Progenitor cell of endocrine pancreas (in vitro differentiated cells): ENCODE data around the gene RPRD2. TPM values are rescaled to one million over a fixed set of nuclear protein-coding genes. Genes with fewer than 3 reads are reported as not detected.

Experiments
- DNase-seq: peaks from one replicate; pipeline ENCODE4 v3.0.0; 2021; ENCODE audit warnings: low spot score; ENCODE audit not compliant: unreplicated experiment
- H3K27ac Mint-ChIP-seq: 2 replicates; pipeline ENCODE4 v1.8.0; 2021; ENCODE audit warnings: mild to moderate bottlenecking, moderate library complexity, mixed read lengths
- H3K27me3 Mint-ChIP-seq: 2 replicates; pipeline ENCODE4 v1.8.0; 2021; ENCODE audit warnings: mixed read lengths
- H3K36me3 Mint-ChIP-seq: 2 replicates; pipeline ENCODE4 v1.8.0; 2022; ENCODE audit warnings: mixed read lengths; ENCODE audit not compliant: insufficient read depth
- H3K4me1 Mint-ChIP-seq: 2 replicates; pipeline ENCODE4 v1.8.0; 2021; ENCODE audit warnings: low read depth, mixed read lengths
- H3K4me3 Mint-ChIP-seq: 2 replicates; pipeline ENCODE4 v1.8.0; 2021; ENCODE audit warnings: low read depth, mild to moderate bottlenecking, moderate library complexity, mixed read lengths
- H3K9me3 Mint-ChIP-seq: 2 replicates; pipeline ENCODE4 v1.8.0; 2021; ENCODE audit warnings: low read depth, mixed read lengths
- total RNA-seq: library from RNA; stranded (reverse); gene quantifications from 2 replicates; pipeline ENCODE4 v1.2.1, GENCODE V29; 2021
- TF ChIP-seq, protein P1 (sequence below): fragments of 200-600 bp; sonication (generic); IDR thresholded peaks from one replicate; pipeline ENCODE4 v1.5.0; 2021; ENCODE audit warnings: antibody characterized with exemption, mild to moderate bottlenecking; ENCODE audit not compliant: unreplicated experiment

Gene RPRD2
- total RNA-seq, 1 donor from 2014 or later = 42.6 TPM

GRCh38 chr1:150507912-150508864 is 144.2 kb downstream of the RPRD2 start, which contains the start of gene ECM1:
Gene ECM1, plus strand, starts transcription at chr1:150508109. Its CDS starts 101 bp downstream, at chr1:150508210.
- no peak for DNase-seq
- peaks cover 2% of the 10 kb centered on the region for H3K4me1 Mint-ChIP-seq
- no peak within 1 kb of the TSS for H3K4me3 Mint-ChIP-seq
- H3K27me3 Mint-ChIP-seq = no peaks in the 10 kb centered on the region
- no peak within 1 kb of the TSS for H3K27ac Mint-ChIP-seq
- H3K36me3 Mint-ChIP-seq = peaks cover 10% of the 10 kb centered on the region
- no peaks in the 10 kb centered on the region for H3K9me3 Mint-ChIP-seq
- TF ChIP-seq, protein P1, sequence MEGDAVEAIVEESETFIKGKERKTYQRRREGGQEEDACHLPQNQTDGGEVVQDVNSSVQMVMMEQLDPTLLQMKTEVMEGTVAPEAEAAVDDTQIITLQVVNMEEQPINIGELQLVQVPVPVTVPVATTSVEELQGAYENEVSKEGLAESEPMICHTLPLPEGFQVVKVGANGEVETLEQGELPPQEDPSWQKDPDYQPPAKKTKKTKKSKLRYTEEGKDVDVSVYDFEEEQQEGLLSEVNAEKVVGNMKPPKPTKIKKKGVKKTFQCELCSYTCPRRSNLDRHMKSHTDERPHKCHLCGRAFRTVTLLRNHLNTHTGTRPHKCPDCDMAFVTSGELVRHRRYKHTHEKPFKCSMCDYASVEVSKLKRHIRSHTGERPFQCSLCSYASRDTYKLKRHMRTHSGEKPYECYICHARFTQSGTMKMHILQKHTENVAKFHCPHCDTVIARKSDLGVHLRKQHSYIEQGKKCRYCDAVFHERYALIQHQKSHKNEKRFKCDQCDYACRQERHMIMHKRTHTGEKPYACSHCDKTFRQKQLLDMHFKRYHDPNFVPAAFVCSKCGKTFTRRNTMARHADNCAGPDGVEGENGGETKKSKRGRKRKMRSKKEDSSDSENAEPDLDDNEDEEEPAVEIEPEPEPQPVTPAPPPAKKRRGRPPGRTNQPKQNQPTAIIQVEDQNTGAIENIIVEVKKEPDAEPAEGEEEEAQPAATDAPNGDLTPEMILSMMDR = no peak

DNA sequence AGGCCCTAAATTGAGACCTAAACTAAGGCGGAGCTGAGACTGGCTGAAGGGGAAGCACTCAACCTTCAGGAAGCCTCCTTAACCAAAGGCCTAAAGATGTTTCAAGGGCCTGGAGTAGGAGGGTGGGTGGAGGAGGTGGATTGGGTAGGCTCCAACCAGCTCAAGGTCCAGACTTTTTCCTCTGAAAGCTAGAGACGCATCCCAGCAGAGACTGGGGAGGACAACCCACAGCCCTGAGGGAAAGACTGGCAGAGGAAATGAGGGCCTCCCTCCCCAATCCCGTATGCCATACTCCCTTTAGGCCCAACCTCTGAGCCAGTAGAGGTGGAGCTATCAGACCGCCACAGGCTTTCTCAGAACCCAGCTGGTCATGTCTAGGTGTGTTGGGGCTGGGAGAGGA is 145.0 kb downstream of the RPRD2 start:
- Mint-ChIP-seq H3K9me3 (no peaks in the 10 kb centered on the region), H3K36me3 (peaks cover 9% of the 10 kb centered on the region), H3K27me3 (no peaks in the 10 kb centered on the region), H3K4me3 (no peak overlapping the region), H3K27ac (no peak overlapping the region), H3K4me1 (peaks cover 2% of the 10 kb centered on the region)
- DNase-seq = no peak
- TF ChIP-seq, protein P1 = no peak

DNA sequence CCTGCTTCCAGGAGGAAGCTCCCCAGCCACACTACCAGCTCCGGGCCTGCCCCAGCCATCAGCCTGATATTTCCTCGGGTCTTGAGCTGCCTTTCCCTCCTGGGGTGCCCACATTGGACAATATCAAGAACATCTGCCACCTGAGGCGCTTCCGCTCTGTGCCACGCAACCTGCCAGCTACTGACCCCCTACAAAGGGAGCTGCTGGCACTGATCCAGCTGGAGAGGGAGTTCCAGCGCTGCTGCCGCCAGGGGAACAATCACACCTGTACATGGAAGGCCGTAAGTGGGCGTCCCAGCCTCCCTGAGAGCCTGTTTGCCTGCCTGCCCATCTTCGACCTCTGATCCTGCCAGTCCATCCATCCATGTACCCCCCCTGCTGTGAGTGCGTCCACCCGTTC is 147.6 kb downstream of the RPRD2 start:
- peaks cover 6% of the 10 kb centered on the region for H3K4me1 Mint-ChIP-seq
- H3K9me3 Mint-ChIP-seq = no peaks in the 10 kb centered on the region
- H3K27me3 Mint-ChIP-seq = no peaks in the 10 kb centered on the region
- no peak for DNase-seq
- TF ChIP-seq, protein P1 = no peak
- H3K36me3 Mint-ChIP-seq = peaks cover 4% of the 10 kb centered on the region
- H3K4me3 Mint-ChIP-seq = no peak overlapping the region
- H3K27ac Mint-ChIP-seq = no peak overlapping the region

GRCh38 chr1:150511985-150512660 is 148.2 kb downstream of the RPRD2 start:
- H3K4me1 Mint-ChIP-seq = peaks cover 9% of the 10 kb centered on the region
- no peaks in the 10 kb centered on the region for H3K9me3 Mint-ChIP-seq
- no peaks in the 10 kb centered on the region for H3K27me3 Mint-ChIP-seq
- peaks cover 3% of the 10 kb centered on the region for H3K36me3 Mint-ChIP-seq
- DNase-seq = no peak
- H3K27ac Mint-ChIP-seq = no peak overlapping the region
- no peak overlapping the region for H3K4me3 Mint-ChIP-seq
- TF ChIP-seq, protein P1 = no peak

DNA sequence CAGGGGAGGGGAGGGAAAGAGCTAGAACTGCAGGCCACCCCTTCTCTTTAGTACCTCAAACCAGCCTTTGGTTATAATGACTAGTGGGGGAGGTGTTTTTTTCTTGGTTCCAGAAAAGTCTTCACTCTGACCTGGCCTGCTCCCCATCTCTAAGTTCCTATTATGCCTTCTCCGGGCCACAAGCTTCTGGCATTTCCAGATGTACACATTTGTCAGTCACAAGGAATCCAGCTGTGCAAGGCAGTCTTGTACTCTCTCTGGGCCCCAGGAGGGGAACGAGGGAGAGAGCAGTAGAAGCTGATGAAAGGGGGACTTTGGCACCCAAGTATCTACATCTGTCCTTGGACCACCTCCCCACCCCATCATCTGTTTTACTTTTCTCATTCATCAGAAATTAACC is 148.9 kb downstream of the RPRD2 start:
- H3K9me3 Mint-ChIP-seq = no peaks in the 10 kb centered on the region
- no peak for DNase-seq
- peaks cover 9% of the 10 kb centered on the region for H3K4me1 Mint-ChIP-seq
- H3K36me3 Mint-ChIP-seq = peaks cover 3% of the 10 kb centered on the region
- no peak overlapping the region for H3K4me3 Mint-ChIP-seq
- TF ChIP-seq, protein P1 = no peak
- no peak overlapping the region for H3K27ac Mint-ChIP-seq
- H3K27me3 Mint-ChIP-seq = no peaks in the 10 kb centered on the region
